GM10266 (cell line): ENCODE results near the gene HNRNPR.

ENCODE experiments used
- DNase-seq: peaks from one replicate; pipeline ENCODE4 v3.0.0; 2012; ENCODE audit errors: extremely low spot score
- TF ChIP-seq, protein P1 (sequence below): IDR thresholded peaks from 2 replicates; pipeline ENCODE4 v1.5.1; 2012; ENCODE audit warnings: mild to moderate bottlenecking, low read depth; ENCODE audit not compliant: control insufficient read depth, insufficient read depth; ENCODE audit errors: missing control alignments

Gene HNRNPR

DNA sequence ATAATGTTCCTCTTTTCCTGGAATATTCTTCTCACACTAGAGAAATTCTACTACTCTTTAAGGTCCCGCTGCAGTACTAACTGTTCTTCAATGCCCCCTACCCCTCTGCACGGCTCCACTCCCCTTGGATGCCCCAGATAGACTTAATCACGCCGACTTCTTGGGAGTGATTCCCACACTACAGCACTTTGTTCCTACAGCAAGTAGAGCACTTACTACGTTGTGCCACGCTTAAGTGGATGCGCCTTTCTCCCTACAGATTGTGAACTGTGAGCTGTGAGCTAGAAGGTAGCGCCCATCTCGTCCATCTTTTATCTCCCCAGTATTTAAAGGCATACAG lies 23.3 kb upstream of the HNRNPR start:
- TF ChIP-seq, protein P1, sequence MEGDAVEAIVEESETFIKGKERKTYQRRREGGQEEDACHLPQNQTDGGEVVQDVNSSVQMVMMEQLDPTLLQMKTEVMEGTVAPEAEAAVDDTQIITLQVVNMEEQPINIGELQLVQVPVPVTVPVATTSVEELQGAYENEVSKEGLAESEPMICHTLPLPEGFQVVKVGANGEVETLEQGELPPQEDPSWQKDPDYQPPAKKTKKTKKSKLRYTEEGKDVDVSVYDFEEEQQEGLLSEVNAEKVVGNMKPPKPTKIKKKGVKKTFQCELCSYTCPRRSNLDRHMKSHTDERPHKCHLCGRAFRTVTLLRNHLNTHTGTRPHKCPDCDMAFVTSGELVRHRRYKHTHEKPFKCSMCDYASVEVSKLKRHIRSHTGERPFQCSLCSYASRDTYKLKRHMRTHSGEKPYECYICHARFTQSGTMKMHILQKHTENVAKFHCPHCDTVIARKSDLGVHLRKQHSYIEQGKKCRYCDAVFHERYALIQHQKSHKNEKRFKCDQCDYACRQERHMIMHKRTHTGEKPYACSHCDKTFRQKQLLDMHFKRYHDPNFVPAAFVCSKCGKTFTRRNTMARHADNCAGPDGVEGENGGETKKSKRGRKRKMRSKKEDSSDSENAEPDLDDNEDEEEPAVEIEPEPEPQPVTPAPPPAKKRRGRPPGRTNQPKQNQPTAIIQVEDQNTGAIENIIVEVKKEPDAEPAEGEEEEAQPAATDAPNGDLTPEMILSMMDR: no peak
- no peak for DNase-seq

DNA sequence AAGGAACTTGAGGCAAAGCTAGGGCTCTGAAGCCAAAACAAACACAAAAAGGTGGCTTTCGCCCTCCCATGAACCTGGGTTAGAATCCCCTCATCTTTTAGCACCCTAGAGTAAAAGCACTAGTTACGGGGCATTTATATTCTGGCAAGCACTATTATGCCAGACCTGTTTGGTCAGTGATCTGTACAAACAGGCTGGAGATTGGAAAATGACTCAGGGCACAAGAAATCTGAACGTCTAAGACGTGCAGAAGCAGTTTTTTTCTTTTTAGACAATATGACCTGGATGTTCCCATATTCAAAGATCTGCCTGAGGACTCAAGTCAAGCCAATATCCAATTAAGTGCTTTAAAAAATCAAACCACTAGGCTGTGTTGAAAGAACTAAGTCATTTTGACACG lies 22.5 kb upstream of the HNRNPR start:
- DNase-seq: no peak
- TF ChIP-seq, protein P1: no peak

DNA sequence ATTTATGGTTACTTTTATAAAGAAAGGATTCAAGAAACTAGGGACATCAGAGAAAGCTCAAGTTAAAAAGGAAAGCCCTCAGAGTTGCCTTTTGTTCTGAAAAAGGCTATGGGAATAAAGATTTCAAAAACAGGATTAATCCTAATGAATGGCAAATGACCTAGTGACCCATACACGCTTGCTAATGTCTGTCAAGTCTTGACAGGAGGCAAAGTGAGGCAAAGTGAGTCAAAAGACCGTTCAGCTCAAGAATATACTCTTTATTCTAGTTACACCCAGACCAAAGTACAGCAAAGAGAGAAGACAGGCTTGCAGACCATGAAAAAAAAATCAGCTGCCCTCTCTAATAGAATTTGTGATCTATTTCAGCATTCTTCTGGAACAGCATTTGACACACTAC lies 22.1 kb upstream of the HNRNPR start:
- DNase-seq: no peak
- TF ChIP-seq, protein P1: no peak

DNA sequence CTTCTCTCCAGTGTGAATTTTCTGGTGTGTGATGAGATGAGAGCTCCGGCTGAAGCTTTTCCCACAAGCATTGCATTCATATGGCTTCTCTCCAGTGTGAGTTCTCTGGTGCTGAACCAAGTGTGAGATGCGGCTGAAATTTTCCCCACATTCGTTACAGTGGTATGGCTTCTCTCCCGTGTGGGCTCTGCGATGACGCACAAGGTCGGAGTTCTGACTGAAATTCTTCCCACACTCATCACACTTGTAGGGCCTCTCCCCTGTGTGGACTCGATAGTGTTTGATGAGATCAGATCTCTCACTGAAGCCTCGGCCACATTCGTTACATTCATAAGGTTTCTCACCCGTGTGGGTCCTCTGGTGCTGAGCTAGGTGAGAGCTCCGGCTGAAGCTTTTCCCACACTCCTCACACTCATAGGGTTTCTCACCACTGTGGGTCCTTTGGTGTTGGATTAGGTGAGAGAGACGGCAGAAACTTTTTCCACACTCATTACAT lies 18.2 kb upstream of the HNRNPR start:
- TF ChIP-seq, protein P1: no peak
- no peak for DNase-seq

DNA sequence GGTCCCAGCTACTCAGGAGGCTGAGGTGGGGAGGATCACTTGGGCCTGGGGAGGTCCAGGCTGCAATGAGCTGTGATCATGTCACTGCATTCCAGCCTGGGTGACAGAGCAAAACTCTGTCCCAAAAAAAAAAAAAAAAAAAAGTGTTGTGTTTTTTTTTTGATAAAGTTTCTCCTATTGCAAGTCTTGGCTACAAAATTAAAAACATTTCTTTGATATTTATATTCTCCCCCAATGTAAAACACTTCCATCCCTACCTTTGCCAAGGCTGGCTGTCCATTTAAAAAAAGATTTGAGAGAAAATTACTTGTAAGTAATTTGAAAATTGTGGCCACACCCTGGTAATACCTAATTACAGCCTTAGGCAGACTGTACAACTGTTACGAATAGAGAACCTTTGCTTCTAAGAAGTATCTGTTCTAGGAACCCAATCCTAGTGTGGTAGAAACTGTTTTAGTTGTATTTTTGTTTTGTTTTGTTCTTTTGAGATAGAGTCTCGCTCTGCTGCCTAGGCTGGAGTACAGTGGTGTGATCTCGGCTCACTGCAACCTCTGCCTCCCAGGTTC lies 14.3 kb upstream of the HNRNPR start:
- no peak for DNase-seq

DNA sequence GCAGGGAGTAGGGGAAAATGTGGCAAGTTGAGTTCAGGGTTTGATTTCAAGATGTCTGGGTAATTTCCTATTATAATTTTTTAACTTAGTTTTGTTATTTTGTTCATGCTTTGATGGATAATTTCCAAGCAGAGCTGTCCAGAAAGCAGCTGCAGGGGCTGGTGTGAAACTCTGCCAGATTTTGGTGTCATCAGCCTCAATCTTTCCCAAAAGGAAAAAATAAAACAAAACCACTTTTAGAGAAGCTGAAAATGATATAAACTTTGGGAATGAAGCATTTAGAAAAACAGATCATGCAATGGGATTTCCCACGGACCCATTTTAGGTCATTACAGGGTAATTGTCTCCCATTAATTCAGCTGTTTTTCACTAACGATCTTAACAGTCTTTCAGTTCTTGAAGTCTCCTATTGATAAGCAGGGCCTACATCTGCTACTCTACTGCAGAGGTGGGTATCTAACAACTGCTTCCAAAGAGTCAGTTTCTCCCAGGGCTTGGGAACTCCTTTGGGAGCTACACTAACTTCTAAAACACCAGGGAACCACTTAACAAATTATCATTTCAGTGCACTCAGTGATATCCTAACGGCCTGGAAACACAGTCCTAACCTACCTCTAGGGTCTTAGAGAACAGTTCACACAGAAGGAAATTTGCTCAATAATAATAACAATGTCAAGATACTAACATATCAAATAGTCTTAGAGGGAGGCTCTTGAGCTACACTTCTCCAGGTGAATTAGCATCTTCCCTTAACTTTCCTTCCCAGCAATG lies 13.2 kb upstream of the HNRNPR start:
- DNase-seq: no peak
- TF ChIP-seq, protein P1: no peak

More for the DNA sequence above, 14.3 kb upstream of the HNRNPR start:
- TF ChIP-seq, protein P1: no peak

DNA sequence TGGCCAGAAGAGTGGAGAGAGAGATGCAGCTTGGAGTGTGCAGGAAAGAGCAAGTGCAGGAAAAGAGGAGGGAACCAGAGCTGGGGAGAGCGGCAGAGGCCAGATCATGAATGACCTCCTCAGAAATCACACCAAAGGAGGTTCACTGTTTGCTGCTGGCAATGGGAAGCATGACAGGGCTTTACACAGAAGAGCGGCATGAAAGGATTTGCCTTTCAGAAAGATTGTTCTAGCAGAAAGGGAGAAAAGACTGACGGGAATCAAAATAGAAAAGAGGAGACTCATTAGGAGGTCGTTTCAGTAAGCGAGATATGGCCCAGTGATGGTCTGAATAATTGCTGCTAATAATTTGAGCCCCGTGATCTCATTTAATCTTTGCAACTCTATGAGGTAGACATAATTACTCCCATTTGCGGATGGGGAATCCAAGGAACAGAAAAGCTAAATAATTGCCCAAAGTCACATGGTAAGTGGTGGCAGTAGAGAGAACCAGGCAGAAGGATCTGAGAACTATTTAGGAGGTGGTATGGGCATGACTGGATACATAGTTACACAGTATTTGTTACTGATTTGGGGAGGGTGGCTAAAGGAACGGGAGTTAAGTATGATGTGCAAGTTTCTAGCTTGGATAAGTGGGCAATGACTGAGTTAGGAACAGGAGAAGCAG lies 12.5 kb upstream of the HNRNPR start:
- no peak for DNase-seq
- TF ChIP-seq, protein P1: no peak
